Measurements from ENCODE around the gene HS1BP3.

Gene HS1BP3

DNA sequence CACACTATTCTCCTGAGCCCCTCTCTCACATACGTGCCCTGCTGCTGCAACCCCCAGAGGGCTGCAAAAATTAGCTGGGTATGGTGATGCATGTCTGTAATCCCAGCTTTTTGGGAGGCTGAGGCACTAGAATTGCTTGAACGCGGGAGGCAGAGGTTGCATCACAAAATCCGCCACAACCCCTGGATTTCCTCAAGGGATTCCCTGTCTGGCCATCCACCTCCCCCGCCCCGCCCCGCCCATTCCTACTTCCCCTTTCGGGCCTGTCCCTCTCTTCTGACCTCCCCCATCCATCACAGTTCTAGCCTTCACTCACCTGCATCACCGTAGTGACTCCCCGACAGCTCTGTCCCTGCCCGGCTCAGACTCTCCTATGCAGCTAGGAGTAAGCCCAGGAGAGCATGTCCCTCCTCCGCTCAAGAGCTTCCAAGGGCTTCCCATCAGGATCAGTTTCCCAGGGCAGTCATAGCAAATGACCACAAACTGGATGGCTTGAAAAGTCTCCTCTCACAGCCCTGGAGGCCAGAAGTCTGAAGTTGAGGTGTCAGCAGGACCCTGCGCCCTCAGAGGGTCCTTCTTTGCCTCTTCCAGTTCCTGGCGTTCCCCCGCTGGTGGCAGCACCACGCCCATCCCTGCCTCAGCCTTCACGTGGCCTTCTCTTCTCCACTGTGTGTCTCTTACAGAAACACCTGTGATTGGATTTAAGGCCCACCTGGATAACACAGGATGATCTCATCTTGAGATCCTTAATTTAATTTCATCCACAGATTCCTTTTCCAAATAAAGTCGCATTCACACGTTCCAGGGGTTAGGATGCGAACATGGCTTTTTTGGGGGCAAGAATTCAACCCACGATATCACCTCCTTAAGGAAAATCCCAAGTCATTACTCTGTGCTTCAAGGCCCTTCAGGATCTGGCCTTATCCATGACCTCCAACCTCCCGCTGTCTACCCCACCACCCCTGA lies 58.5 kb downstream of the HS1BP3 start:
- Histone ChIP-seq H3K4me3 (ENCODE audit: low read depth, low read length) (no peak overlapping the region), H3K9me3 (ENCODE audit: control insufficient read depth, low read length) (no peaks in the 10 kb centered on the region), H3K4me2 (ENCODE audit: low read length) (no peak overlapping the region), H2AFZ (no peak overlapping the region), H3K9ac (no peak overlapping the region), H3K4me1 (no peaks in the 10 kb centered on the region), H3K27ac (peak overlapping the region; percentile 40), H3K79me2 (no peaks in the 10 kb centered on the region), H3K36me3 (ENCODE audit: control insufficient read depth, insufficient read depth, low read length) (no peaks in the 10 kb centered on the region), H3K27me3 (ENCODE audit: control insufficient read depth, insufficient read depth, low read length) (no peaks in the 10 kb centered on the region)
- TF ChIP-seq, protein P1, sequence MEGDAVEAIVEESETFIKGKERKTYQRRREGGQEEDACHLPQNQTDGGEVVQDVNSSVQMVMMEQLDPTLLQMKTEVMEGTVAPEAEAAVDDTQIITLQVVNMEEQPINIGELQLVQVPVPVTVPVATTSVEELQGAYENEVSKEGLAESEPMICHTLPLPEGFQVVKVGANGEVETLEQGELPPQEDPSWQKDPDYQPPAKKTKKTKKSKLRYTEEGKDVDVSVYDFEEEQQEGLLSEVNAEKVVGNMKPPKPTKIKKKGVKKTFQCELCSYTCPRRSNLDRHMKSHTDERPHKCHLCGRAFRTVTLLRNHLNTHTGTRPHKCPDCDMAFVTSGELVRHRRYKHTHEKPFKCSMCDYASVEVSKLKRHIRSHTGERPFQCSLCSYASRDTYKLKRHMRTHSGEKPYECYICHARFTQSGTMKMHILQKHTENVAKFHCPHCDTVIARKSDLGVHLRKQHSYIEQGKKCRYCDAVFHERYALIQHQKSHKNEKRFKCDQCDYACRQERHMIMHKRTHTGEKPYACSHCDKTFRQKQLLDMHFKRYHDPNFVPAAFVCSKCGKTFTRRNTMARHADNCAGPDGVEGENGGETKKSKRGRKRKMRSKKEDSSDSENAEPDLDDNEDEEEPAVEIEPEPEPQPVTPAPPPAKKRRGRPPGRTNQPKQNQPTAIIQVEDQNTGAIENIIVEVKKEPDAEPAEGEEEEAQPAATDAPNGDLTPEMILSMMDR (IDR thresholded peaks at IDR 0.05), result no peak

DNA sequence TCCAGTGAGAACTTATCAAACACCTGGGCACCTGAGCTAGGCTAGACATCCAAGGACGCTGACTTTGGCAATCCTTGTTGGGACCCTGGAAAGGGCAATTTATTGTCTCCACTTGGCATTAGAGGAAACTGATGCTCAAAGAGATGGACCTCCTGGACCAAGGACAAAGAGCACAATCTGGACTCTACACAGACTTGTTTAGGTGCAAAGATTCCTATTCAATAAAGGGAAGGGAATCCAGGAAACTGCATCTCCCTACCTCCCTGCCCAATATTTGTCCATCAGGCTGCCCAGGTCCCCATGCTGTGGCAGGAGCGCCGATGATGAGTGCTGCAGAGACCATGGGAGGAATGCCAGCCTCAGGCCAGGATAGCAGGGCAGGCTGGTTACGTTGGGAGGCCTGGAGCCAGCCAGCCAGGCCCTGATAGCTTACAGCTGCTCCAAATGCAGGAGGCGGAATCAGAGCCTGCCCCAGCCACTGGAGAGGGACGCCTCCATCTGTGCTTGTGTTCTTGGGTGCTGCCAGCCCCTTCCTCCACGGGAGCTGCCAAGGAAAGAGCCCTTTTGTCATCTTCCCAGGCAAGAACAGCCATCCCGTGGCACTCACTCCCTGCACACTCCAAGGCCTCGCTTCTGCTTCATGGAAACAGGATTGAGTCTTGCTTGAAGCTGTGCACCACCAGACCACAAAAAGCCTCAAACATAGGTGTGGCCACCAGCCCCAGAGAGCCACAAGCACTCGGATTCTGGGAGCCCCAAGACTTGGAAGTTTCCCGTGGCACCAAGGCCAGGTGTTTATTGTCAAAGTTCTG lies 60.0 kb downstream of the HS1BP3 start:
- no peak overlapping the region for H3K9ac ChIP-seq
- no peak overlapping the region for H2AFZ ChIP-seq
- no peak overlapping the region for H3K27ac ChIP-seq

DNA sequence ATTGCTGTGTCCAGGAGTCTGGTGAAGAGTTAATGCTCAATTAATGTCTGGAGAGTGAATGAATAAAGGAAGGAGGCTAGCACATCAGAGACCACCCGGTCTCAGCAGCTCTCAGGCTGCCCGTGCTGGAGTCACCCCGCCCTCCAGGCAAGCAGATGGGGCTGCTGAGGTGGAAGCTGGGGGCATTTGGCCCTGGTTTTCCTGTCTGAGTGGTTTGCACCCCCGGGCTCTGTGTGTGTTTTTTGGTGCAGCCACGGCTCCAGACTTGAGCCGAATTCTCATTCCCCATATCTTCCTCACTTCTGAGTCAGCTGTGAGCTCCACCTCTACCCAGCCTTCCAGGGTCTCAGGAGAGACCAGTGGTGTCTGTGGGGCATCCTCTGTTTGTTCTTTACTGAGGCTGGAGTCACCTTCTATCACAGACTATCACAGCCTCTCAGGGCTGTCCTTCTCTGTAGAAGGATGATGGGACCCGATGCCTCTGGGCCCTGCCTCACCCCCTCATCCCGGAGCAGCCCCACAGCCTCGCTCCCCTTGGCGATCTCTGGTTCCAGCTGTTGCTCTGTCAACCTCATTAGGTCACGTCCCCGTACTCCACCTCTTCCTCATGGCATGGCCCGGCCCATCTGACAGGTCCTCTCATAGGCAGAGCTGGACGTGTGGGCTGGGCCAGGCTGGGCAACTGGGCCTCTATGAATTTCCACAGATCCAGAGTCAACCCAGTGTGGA lies 60.8 kb downstream of the HS1BP3 start:
- Histone ChIP-seq H3K4me1 (peaks cover 1% of the 10 kb centered on the region), H3K9ac (no peak overlapping the region), H3K4me3 (ENCODE audit: low read depth, low read length) (no peak overlapping the region), H3K36me3 (ENCODE audit: control insufficient read depth, insufficient read depth, low read length) (no peaks in the 10 kb centered on the region), H3K79me2 (no peaks in the 10 kb centered on the region), H3K27me3 (ENCODE audit: control insufficient read depth, insufficient read depth, low read length) (no peaks in the 10 kb centered on the region), H3K9me3 (ENCODE audit: control insufficient read depth, low read length) (no peaks in the 10 kb centered on the region), H2AFZ (no peak overlapping the region), H3K4me2 (ENCODE audit: low read length) (no peak overlapping the region), H3K27ac (no peak overlapping the region)
- TF ChIP-seq, protein P1 (IDR thresholded peaks at IDR 0.05), result no peak

More for the DNA sequence above, 60.0 kb downstream of the HS1BP3 start:
- Histone ChIP-seq H3K9me3 (ENCODE audit: control insufficient read depth, low read length) (no peaks in the 10 kb centered on the region), H3K4me3 (ENCODE audit: low read depth, low read length) (no peak overlapping the region), H3K4me1 (no peaks in the 10 kb centered on the region), H3K79me2 (no peaks in the 10 kb centered on the region), H3K36me3 (ENCODE audit: control insufficient read depth, insufficient read depth, low read length) (no peaks in the 10 kb centered on the region), H3K4me2 (ENCODE audit: low read length) (no peak overlapping the region), H3K27me3 (ENCODE audit: control insufficient read depth, insufficient read depth, low read length) (no peaks in the 10 kb centered on the region)
- TF ChIP-seq, protein P1 (IDR thresholded peaks at IDR 0.05), result no peak

DNA sequence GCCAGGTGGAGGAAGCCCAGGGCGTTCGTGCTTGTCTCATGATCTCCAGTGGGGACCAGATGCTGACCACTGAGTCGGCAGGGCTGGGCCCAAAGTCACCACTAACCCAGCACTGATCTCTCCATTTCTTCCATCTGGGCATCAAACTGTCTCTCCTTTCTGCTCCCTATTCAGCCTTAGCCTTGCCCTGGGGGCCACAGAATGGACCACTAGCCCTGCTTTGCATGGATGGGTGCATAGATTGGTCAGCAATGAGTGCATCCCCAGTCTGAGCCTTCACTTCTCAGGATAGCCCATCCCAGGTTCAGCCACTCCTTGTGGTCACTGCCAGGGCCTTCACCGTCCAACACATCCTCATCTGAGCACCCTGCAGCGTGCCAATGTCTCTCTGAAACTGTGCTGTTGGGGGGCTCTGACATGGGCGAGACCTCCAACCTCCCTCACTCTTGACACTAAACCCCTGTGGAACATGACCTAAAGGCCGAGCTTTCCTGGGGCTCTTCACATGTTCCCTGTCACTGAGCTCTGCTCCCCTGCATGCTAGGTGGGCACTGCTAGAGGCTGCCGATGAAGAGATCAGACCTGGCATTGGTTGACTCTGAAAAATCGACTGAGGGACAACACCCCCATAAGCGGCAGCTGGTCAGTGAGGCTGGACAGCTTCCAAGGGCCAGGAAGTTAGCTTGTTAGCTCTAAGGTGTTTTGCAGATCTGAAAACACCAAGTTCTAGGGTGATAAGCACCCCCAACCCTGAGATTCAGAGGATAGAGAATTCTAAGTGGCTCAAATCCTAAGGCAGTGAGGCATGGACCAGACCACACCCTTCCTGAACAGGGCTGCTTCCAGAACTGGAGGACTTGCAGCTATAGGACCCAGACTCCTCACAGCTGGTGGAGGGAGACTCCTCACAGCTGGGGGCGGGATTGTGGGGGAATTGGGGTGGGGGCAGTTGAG lies 61.7 kb downstream of the HS1BP3 start:
- Histone ChIP-seq H3K27ac (no peak overlapping the region), H3K36me3 (ENCODE audit: control insufficient read depth, insufficient read depth, low read length) (no peaks in the 10 kb centered on the region), H3K9me3 (ENCODE audit: control insufficient read depth, low read length) (no peaks in the 10 kb centered on the region), H3K27me3 (ENCODE audit: control insufficient read depth, insufficient read depth, low read length) (no peaks in the 10 kb centered on the region), H3K4me1 (peaks cover 10% of the 10 kb centered on the region), H2AFZ (no peak overlapping the region), H3K79me2 (no peaks in the 10 kb centered on the region), H3K9ac (no peak overlapping the region), H3K4me2 (ENCODE audit: low read length) (no peak overlapping the region), H3K4me3 (ENCODE audit: low read depth, low read length) (no peak overlapping the region)
- TF ChIP-seq, protein P1 (IDR thresholded peaks at IDR 0.05), result no peak
